IMR-90 (cell line): ENCODE results near the gene ABHD13. TPM values are rescaled to one million over a fixed set of nuclear protein-coding genes. Genes with fewer than 3 reads are reported as not detected.

Experiments used
- ATAC-seq: fragments of 200-7000 bp; cut with Tn5 transposase; 2 replicates; pipeline ENCODE4 v1.9.1; 2020; ENCODE audit warnings: low read depth, mild to moderate bottlenecking, moderate library complexity
- BruUV-seq: library from RNA; stranded (reverse); fragments of 400-500 nt; replicated peaks from 2 replicates; lab custom pipeline; 2021; lab: Mats Ljungman, UMichigan
- CTCF ChIA-PET: fragments of 300-600 bp; formaldehyde crosslinking; extraction: SDS; loops from one replicate; lab custom pipeline; 2021; ENCODE audit warnings: antibody characterized with exemption; lab: Yijun Ruan, JAX
- POLR2A ChIA-PET: fragments of 300-600 bp; sonication (Branson Sonifier 250); formaldehyde crosslinking; loops from one replicate; lab custom pipeline; 2022; ENCODE audit warnings: antibody characterized with exemption; ENCODE audit not compliant: unreplicated experiment; lab: Charles Lee
- DNase-seq: peaks from one replicate; pipeline ENCODE4 v3.0.0; 2013
- H2AFZ ChIP-seq: replicated peaks from 2 replicates; pipeline ENCODE3; 2013; ENCODE audit warnings: low read length, mild to moderate bottlenecking; ENCODE audit not compliant: poor library complexity
- H2AK5ac ChIP-seq: 2 replicates; pipeline ENCODE4 v1.6.1; 2013; ENCODE audit warnings: low read depth, low read length, inconsistent platforms
- H2AK9ac ChIP-seq: replicated peaks from 2 replicates; pipeline ENCODE3; 2013; ENCODE audit warnings: mild to moderate bottlenecking, low read depth, low read length, moderate library complexity; ENCODE audit not compliant: poor library complexity
- H2BK120ac ChIP-seq: 2 replicates; pipeline ENCODE4 v1.6.1; 2013; ENCODE audit warnings: low read depth, low read length, inconsistent platforms
- H2BK15ac ChIP-seq: 3 replicates; pipeline ENCODE4 v1.6.1; 2013; ENCODE audit warnings: low read depth, low read length, inconsistent platforms
- H2BK20ac ChIP-seq: 2 replicates; pipeline ENCODE4 v1.6.1; 2013; ENCODE audit warnings: low read depth, mild to moderate bottlenecking, inconsistent platforms, low read length, moderate library complexity
- H2BK5ac ChIP-seq: 2 replicates; pipeline ENCODE4 v1.6.1; 2013; ENCODE audit warnings: mild to moderate bottlenecking, low read depth, low read length, inconsistent platforms; ENCODE audit not compliant: poor library complexity, severe bottlenecking
- H3K14ac ChIP-seq: replicated peaks from 2 replicates; pipeline ENCODE4 v1.6.1; 2013; ENCODE audit warnings: low read depth, low read length, inconsistent platforms
- H3K18ac ChIP-seq: 2 replicates; pipeline ENCODE4 v1.6.1; 2013; ENCODE audit warnings: low read depth, low read length, control low read depth
- H3K23ac ChIP-seq: 2 replicates; pipeline ENCODE4 v1.6.1; 2013; ENCODE audit warnings: low read depth, low read length, inconsistent platforms
- H3K27ac ChIP-seq: 2 replicates; pipeline ENCODE4 v1.5.1; 2013; ENCODE audit warnings: mild to moderate bottlenecking, control low read depth, low read length; ENCODE audit not compliant: insufficient read depth
- H3K27me3 ChIP-seq: 2 replicates; pipeline ENCODE4 v1.6.1; 2013; ENCODE audit warnings: low read length; ENCODE audit not compliant: control insufficient read depth, insufficient read depth
- H3K36me3 ChIP-seq: 2 replicates; pipeline ENCODE4 v1.6.1; 2013; ENCODE audit warnings: low read length, mixed read lengths; ENCODE audit not compliant: control insufficient read depth, insufficient read depth
- H3K4ac ChIP-seq: 2 replicates; pipeline ENCODE4 v1.6.1; 2013; ENCODE audit warnings: low read depth, low read length, inconsistent platforms
- H3K4me1 ChIP-seq: 2 replicates; pipeline ENCODE4 v1.6.1; 2013; ENCODE audit warnings: low read length, mixed read lengths; ENCODE audit not compliant: control insufficient read depth, insufficient read depth
- H3K4me2 ChIP-seq: 2 replicates; pipeline ENCODE4 v1.6.1; 2013; ENCODE audit warnings: low read depth, mild to moderate bottlenecking, control low read depth, low read length, moderate library complexity
- H3K4me3 ChIP-seq: 2 replicates; pipeline ENCODE4 v1.5.1; 2013; ENCODE audit warnings: low read depth, mild to moderate bottlenecking, control low read depth, low read length, moderate library complexity; ENCODE audit not compliant: insufficient read depth
- H3K56ac ChIP-seq: 2 replicates; pipeline ENCODE4 v1.6.1; 2013; ENCODE audit warnings: low read length, inconsistent platforms; ENCODE audit not compliant: insufficient read depth; ENCODE audit errors: extremely low read depth
- H3K79me1 ChIP-seq, 2 experiments: 2 replicates each; pipeline ENCODE4 v1.6.1; 2013; ENCODE audit warnings: low read length in 2 of 2, inconsistent platforms in 1 of 2, low read depth in 1 of 2
- H3K9ac ChIP-seq: 2 replicates; pipeline ENCODE4 v1.6.1; 2013; ENCODE audit warnings: low read depth, low read length, control low read depth
- H3K9me1 ChIP-seq: 2 replicates; pipeline ENCODE4 v1.6.1; 2013; ENCODE audit warnings: low read length, inconsistent platforms; ENCODE audit not compliant: insufficient read depth
- H3K9me3 ChIP-seq: 2 replicates; pipeline ENCODE4 v1.6.1; 2013; ENCODE audit warnings: low read length; ENCODE audit not compliant: control insufficient read depth, insufficient read depth
- H4K20me1 ChIP-seq: 2 replicates; pipeline ENCODE4 v1.6.1; 2013; ENCODE audit warnings: low read length, inconsistent platforms; ENCODE audit not compliant: insufficient read depth
- H4K5ac ChIP-seq: 2 replicates; pipeline ENCODE4 v1.6.1; 2013; ENCODE audit warnings: mild to moderate bottlenecking, low read depth, low read length, control low read depth
- H4K8ac ChIP-seq, 2 experiments: 2 replicates each; pipeline ENCODE4 v1.6.1; 2013; ENCODE audit warnings: low read depth in 2 of 2, low read length in 2 of 2, control low read depth in 1 of 2, inconsistent platforms in 1 of 2
- H4K91ac ChIP-seq: 2 replicates; pipeline ENCODE4 v1.6.1; 2013; ENCODE audit warnings: low read depth, low read length, inconsistent platforms; ENCODE audit not compliant: insufficient read depth
- CEBPB ChIP-seq: IDR thresholded peaks from 2 replicates; pipeline ENCODE4 v1.6.1; 2012; ENCODE audit warnings: low read depth, low read length, improper control_type of control experiment
- CHD1 ChIP-seq: IDR thresholded peaks from 2 replicates; pipeline ENCODE4 v1.6.1; 2012; ENCODE audit warnings: low read depth, low read length, improper control_type of control experiment
- ELK1 ChIP-seq: fragments of 150-350 bp; IDR thresholded peaks from 2 replicates; pipeline ENCODE4 v1.6.1; 2016; ENCODE audit warnings: low read depth, mild to moderate bottlenecking, low read length, moderate library complexity, borderline replicate concordance
- FOS ChIP-seq: fragments of 150-350 bp; IDR thresholded peaks from 2 replicates; pipeline ENCODE4 v1.6.1; 2016; ENCODE audit warnings: low read depth, low read length
- MAFK ChIP-seq: IDR thresholded peaks from 2 replicates; pipeline ENCODE4 v1.6.1; 2012; ENCODE audit warnings: low read depth, low read length, improper control_type of control experiment
- MAZ ChIP-seq: IDR thresholded peaks from 2 replicates; pipeline ENCODE4 v1.6.1; 2012; ENCODE audit warnings: low read depth, mild to moderate bottlenecking, low read length, improper control_type of control experiment, moderate library complexity, borderline replicate concordance
- MXI1 ChIP-seq: IDR thresholded peaks from 2 replicates; pipeline ENCODE4 v1.6.1; 2012; ENCODE audit warnings: low read depth, mild to moderate bottlenecking, low read length, moderate library complexity, borderline replicate concordance
- NFE2L2 ChIP-seq: fragments of 150-350 bp; IDR thresholded peaks from 2 replicates; pipeline ENCODE4 v1.6.1; 2016; ENCODE audit warnings: low read depth, mild to moderate bottlenecking, low read length
- POLR2A ChIP-seq: IDR thresholded peaks from 2 replicates; pipeline ENCODE4 v1.6.1; 2012; ENCODE audit warnings: mild to moderate bottlenecking, low read depth, low read length
- RAD21 ChIP-seq: IDR thresholded peaks from 2 replicates; pipeline ENCODE4 v1.6.1; 2012; ENCODE audit warnings: low read length, improper control_type of control experiment
- RCOR1 ChIP-seq: IDR thresholded peaks from 2 replicates; pipeline ENCODE4 v1.6.1; 2012; ENCODE audit warnings: mild to moderate bottlenecking, low read length, improper control_type of control experiment; ENCODE audit not compliant: insufficient replicate concordance
- RFX5 ChIP-seq: IDR thresholded peaks from 2 replicates; pipeline ENCODE4 v1.8.0; 2012; ENCODE audit warnings: low read depth, mild to moderate bottlenecking, low read length, moderate library complexity
- SMC3 ChIP-seq: fragments of 150-350 bp; IDR thresholded peaks from 2 replicates; pipeline ENCODE4 v1.6.1; 2016; ENCODE audit warnings: low read depth, mild to moderate bottlenecking, antibody characterized with exemption, low read length, moderate library complexity
- whole genome bisulfite sequencing, 2 experiments: methylation state at CpG; one replicate each; pipeline versions ENCODE4 v1.1.5 to v1.1.7; 2013; ENCODE audit warnings: missing lambda C conversion rate in 2 of 2; ENCODE audit not compliant: insufficient read length in 1 of 2; ENCODE audit errors: extremely low coverage in 2 of 2; 5-methylcytosine and 5-hydroxymethylcytosine counted together
- dilution Hi-C: fragments of 300-500 bp; cut with HindIII; formaldehyde crosslinking; loops from one replicate; pipeline ENCODE4 v1.14.3; 2018; ENCODE audit warnings: low sequenced_read_pairs; ENCODE audit not compliant: unreplicated experiment
- in situ Hi-C: fragments of 300-500 bp; cut with MboI; formaldehyde crosslinking; loops from 3 replicates; pipeline ENCODE4 v1.14.3; 2019; ENCODE audit warnings: low sequenced_read_pairs, inconsistent platforms, mixed read lengths
- intact Hi-C: fragments of 100-400 bp; cut with micrococcal nuclease; formaldehyde crosslinking; loops from 2 replicates; pipeline ENCODE4 v1.10.0; 2022
- polyA plus RNA-seq, 3 experiments: library from polyadenylated mRNA; depleted of rRNA; stranded (reverse); fragments of >200 nt; gene quantifications; 2 replicates each; pipeline ENCODE4 v1.2.3, GENCODE V29; 2012; ENCODE audit warnings: low replicate concordance in 1 of 3
- total RNA-seq: library from RNA; depleted of rRNA; stranded (reverse); fragments of >200 nt; gene quantifications from 2 replicates; pipeline ENCODE4 v1.2.3, GENCODE V29; 2012

Gene ABHD13
- total and polyA plus RNA-seq, 2 of the 4 experiments (the other 2 are of a cell fraction) = 4.0 to 4.1 TPM

GRCh38 chr13:108195861-108196260 is 22.3 kb upstream of the ABHD13 start:
- no peak overlapping the region for H3K56ac ChIP-seq
- WGBS, 2 experiments = no CpG with 5 or more reads among the region's 5 CpGs
- no TSS peak for BruUV-seq
- H2BK15ac ChIP-seq = no peak overlapping the region
- ChIA-PET POLR2A (no interaction called here), CTCF (no interaction called here)
- no peak overlapping the region for H3K9ac ChIP-seq
- H2AFZ ChIP-seq = no peak overlapping the region
- H3K36me3 ChIP-seq = no peaks in the 10 kb centered on the region
- no peak for ATAC-seq
- no peak overlapping the region for H3K4ac ChIP-seq
- H4K20me1 ChIP-seq = no peaks in the 10 kb centered on the region
- peaks cover 2% of the 10 kb centered on the region; the same call in 1 of the 2 replicates for H3K27me3 ChIP-seq
- H3K9me3 ChIP-seq = peaks cover 16% of the 10 kb centered on the region
- no peak overlapping the region for H3K23ac ChIP-seq
- H3K79me1 ChIP-seq = no peaks in the 10 kb centered on the region
- no peak overlapping the region for H3K18ac ChIP-seq
- no peak overlapping the region for H2BK20ac ChIP-seq
- H2AK5ac ChIP-seq = no peak overlapping the region
- no peak overlapping the region for H3K4me2 ChIP-seq
- no peaks in the 10 kb centered on the region for H3K9me1 ChIP-seq
- no peak overlapping the region for H3K4me3 ChIP-seq
- H2BK120ac ChIP-seq = no peak overlapping the region
- H3K4me1 ChIP-seq = no peaks in the 10 kb centered on the region
- H4K91ac ChIP-seq = no peak overlapping the region
- H3K27ac ChIP-seq = no peak overlapping the region
- TF ChIP-seq SMC3 (no peak), MAFK (no peak), NFE2L2 (no peak), POLR2A (no peak), MAZ (no peak), CHD1 (no peak), RFX5 (no peak), FOS (no peak), CEBPB (no peak), RAD21 (no peak), MXI1 (no peak), ELK1 (no peak), RCOR1 (no peak)
- H4K8ac ChIP-seq = no peak overlapping the region
- DNase-seq = no peak
- in situ Hi-C loops (no loop called here), intact Hi-C loops (no loop called here), dilution Hi-C loops (no loop called here)
- H3K14ac ChIP-seq = no peak overlapping the region
- no peak overlapping the region for H4K5ac ChIP-seq
- H2AK9ac ChIP-seq = no peak overlapping the region
- no peak overlapping the region for H2BK5ac ChIP-seq
